HEK293 (cell line): Measurements from ENCODE around the gene ZC3H12C.

Experiments used
- CTCF ChIA-PET: fragments of 350-600 bp; formaldehyde crosslinking; extraction: SDS; loops from one replicate; lab custom pipeline; 2021; ENCODE audit warnings: antibody characterized with exemption; lab: Yijun Ruan, JAX
- POLR2A ChIA-PET: fragments of 300-600 bp; formaldehyde crosslinking; extraction: SDS; loops from one replicate; lab custom pipeline; 2020; ENCODE audit warnings: antibody characterized with exemption, inconsistent platforms; lab: Yijun Ruan, JAX
- H3K27ac ChIP-seq: fragments of 200-500 bp; sonication (Bioruptor generic); 2 replicates; pipeline ENCODE4 v1.5.1; 2014; ENCODE audit warnings: low read depth, low read length, control low read depth, inconsistent platforms; ENCODE audit errors: extremely low read depth
- H3K36me3 ChIP-seq, 2 experiments: fragments of 200-500 bp in 1 of 2; sonication (Bioruptor generic) in 1 of 2; 1 replicate in 1 of 2; 2 replicates in 1 of 2; pipeline ENCODE4 v1.5.1; 2014 to 2017; ENCODE audit warnings: inconsistent platforms in 2 of 2, low read length in 2 of 2; ENCODE audit not compliant: control insufficient read depth in 2 of 2, insufficient read depth in 1 of 2
- H3K4me1 ChIP-seq: fragments of 200-500 bp; sonication (Bioruptor generic); 2 replicates; pipeline ENCODE4 v1.5.1; 2014; ENCODE audit warnings: mild to moderate bottlenecking, low read length, inconsistent platforms; ENCODE audit not compliant: control insufficient read depth, insufficient read depth
- H3K4me3 ChIP-seq: 2 replicates; pipeline ENCODE4 v1.5.1; 2011; ENCODE audit warnings: low read depth, mild to moderate bottlenecking, control low read depth, low read length, moderate library complexity
- H3K9me3 ChIP-seq: fragments of 200-500 bp; sonication (Bioruptor generic); 2 replicates; pipeline ENCODE4 v1.5.1; 2014; ENCODE audit warnings: low read depth, low read length, inconsistent platforms; ENCODE audit not compliant: control insufficient read depth, insufficient read depth
- IKZF3 ChIP-seq: fragments of 450-650 bp; IDR thresholded peaks from 2 replicates; pipeline ENCODE4 v1.5.0; 2018; ENCODE audit warnings: missing biosample characterization, mild to moderate bottlenecking, missing genetic modification characterization, moderate library complexity
- PATZ1 ChIP-seq: fragments of 450-650 bp; formaldehyde crosslinking; IDR thresholded peaks from 2 replicates; pipeline ENCODE4 v1.5.1; 2016; ENCODE audit warnings: missing biosample characterization, missing genetic modification characterization
- PRDM6 ChIP-seq: fragments of 450-650 bp; formaldehyde crosslinking; IDR thresholded peaks from 2 replicates; pipeline ENCODE4 v1.5.1; 2017; ENCODE audit warnings: missing biosample characterization, missing genetic modification characterization
- ZBTB6 ChIP-seq: fragments of 450-650 bp; formaldehyde crosslinking; IDR thresholded peaks from 2 replicates; pipeline ENCODE4 v1.5.1; 2017; ENCODE audit warnings: missing biosample characterization, missing genetic modification characterization
- ZBTB8A ChIP-seq: fragments of 450-650 bp; formaldehyde crosslinking; IDR thresholded peaks from 2 replicates; pipeline ENCODE4 v1.5.1; 2016; ENCODE audit warnings: missing biosample characterization, missing genetic modification characterization
- ZFP69B ChIP-seq: fragments of 450-650 bp; formaldehyde crosslinking; IDR thresholded peaks from 2 replicates; pipeline ENCODE4 v1.5.1; 2016; ENCODE audit warnings: missing biosample characterization, missing genetic modification characterization
- ZNF366 ChIP-seq: fragments of 450-650 bp; formaldehyde crosslinking; conservative IDR thresholded peaks from 2 replicates; pipeline ENCODE4 v1.5.1; 2016; ENCODE audit warnings: missing biosample characterization, missing genetic modification characterization
- ZNF501 ChIP-seq: fragments of 450-650 bp; formaldehyde crosslinking; IDR thresholded peaks from 2 replicates; pipeline ENCODE4 v1.5.1; 2016; ENCODE audit warnings: missing biosample characterization, missing genetic modification characterization
- ZNF513 ChIP-seq: fragments of 450-650 bp; IDR thresholded peaks from 2 replicates; pipeline ENCODE4 v1.5.1; 2018; ENCODE audit warnings: missing biosample characterization, missing genetic modification characterization
- ZNF530 ChIP-seq: fragments of 450-650 bp; formaldehyde crosslinking; IDR thresholded peaks from 2 replicates; pipeline ENCODE4 v1.5.1; 2016; ENCODE audit warnings: low read depth, missing biosample characterization, missing genetic modification characterization
- ZNF544 ChIP-seq: fragments of 450-650 bp; formaldehyde crosslinking; IDR thresholded peaks from 2 replicates; pipeline ENCODE4 v1.5.0; 2017; ENCODE audit warnings: missing biosample characterization, missing genetic modification characterization
- ZNF626 ChIP-seq: fragments of 450-650 bp; sonication (Bioruptor Pico); formaldehyde crosslinking; IDR thresholded peaks from 2 replicates; pipeline ENCODE4 v1.5.1; 2018; ENCODE audit warnings: missing biosample characterization, missing genetic modification characterization, inconsistent platforms
- ZNF658 ChIP-seq: fragments of 450-650 bp; formaldehyde crosslinking; IDR thresholded peaks from 2 replicates; pipeline ENCODE4; 2016; ENCODE audit warnings: missing biosample characterization, missing genetic modification characterization
- ZNF692 ChIP-seq: fragments of 450-650 bp; formaldehyde crosslinking; IDR thresholded peaks from 2 replicates; pipeline ENCODE4 v1.5.1; 2016; ENCODE audit warnings: missing biosample characterization, missing genetic modification characterization
- ZNF785 ChIP-seq: fragments of 450-650 bp; formaldehyde crosslinking; IDR thresholded peaks from 2 replicates; pipeline ENCODE4 v1.5.1; 2016; ENCODE audit warnings: missing biosample characterization, missing genetic modification characterization
- ZNF837 ChIP-seq: fragments of 450-650 bp; formaldehyde crosslinking; IDR thresholded peaks from 2 replicates; pipeline ENCODE4 v1.5.1; 2016; ENCODE audit warnings: missing biosample characterization, missing genetic modification characterization
- ZSCAN18 ChIP-seq: fragments of 450-650 bp; formaldehyde crosslinking; IDR thresholded peaks from 2 replicates; pipeline ENCODE4 v1.5.1; 2016; ENCODE audit warnings: missing biosample characterization, missing genetic modification characterization

ZC3H12C gene

GRCh38 chr11:110069158-110069737 is 23.9 kb upstream of the ZC3H12C start (continued):
- TF ChIP-seq PATZ1 (tag by site-specific recombination) = no peak
- no peak for TF ChIP-seq ZNF837 (tag by site-specific recombination)
- TF ChIP-seq ZNF544 (tag by site-specific recombination) = no peak
- no peak for TF ChIP-seq ZNF513 (tag by site-specific recombination)
- TF ChIP-seq ZNF626 (tag by site-specific recombination) = no peak
- TF ChIP-seq PRDM6 = no peak
- no peak for TF ChIP-seq ZNF692 (tag by site-specific recombination)
- TF ChIP-seq ZSCAN18 (tag by site-specific recombination) = no peak
- TF ChIP-seq ZBTB6 (tag by site-specific recombination) = 0 out of 2 replicates have a peak, but pooled peaks have one; percentile 16
- TF ChIP-seq ZNF501 (tag by site-specific recombination) = no peak
- no peak for TF ChIP-seq ZNF658 (tag by site-specific recombination)
- no peak for TF ChIP-seq IKZF3 (tag by site-specific recombination)
- no peak for TF ChIP-seq ZBTB8A (tag by site-specific recombination)
- no peak for TF ChIP-seq ZNF530 (tag by site-specific recombination)
- TF ChIP-seq ZFP69B (tag by site-specific recombination) = no peak
- TF ChIP-seq ZNF366 (tag by site-specific recombination) = peak; percentile 37; the same call in 1 of the 2 replicates

GRCh38 chr11:110070176-110070575 is 23.0 kb upstream of the ZC3H12C start:
- no peaks in the 10 kb centered on the region for H3K9me3 ChIP-seq
- TF ChIP-seq ZNF785 = no peak
- ChIA-PET POLR2A (interaction anchor here (0.6 kb wide), 1 partner anchor 22 kb away, joined by 3 read pairs; no protein-coding TSS in a partner anchor), CTCF (interaction anchor here (0.6 to 2.2 kb wide), 4 partner anchors 12 to 223 kb away, joined by 3 to 6 read pairs (median 4); no protein-coding TSS in a partner anchor)
- H3K27ac ChIP-seq = no peak overlapping the region
- no peaks in the 10 kb centered on the region for H3K36me3 ChIP-seq
- no peaks in the 10 kb centered on the region; the same call in 1 of the 2 replicates for H3K4me1 ChIP-seq
- H3K4me3 ChIP-seq = no peak overlapping the region
